DMS153 treated with DMSO at 0.1 percent for 48 hours (cell line): ENCODE measurements around the gene SGSM1.
"Not testable (repeated sequence)": the region's sequence is repeated elsewhere in the genome, so short reads cannot be mapped to it uniquely, and the experiment has no call there.

ENCODE experiments used
- DNase-seq: peaks from one replicate; lab custom pipeline; 2025; ENCODE audit not compliant: unreplicated experiment; lab: John Stamatoyannopoulos, UW

The SGSM1 gene

DNA sequence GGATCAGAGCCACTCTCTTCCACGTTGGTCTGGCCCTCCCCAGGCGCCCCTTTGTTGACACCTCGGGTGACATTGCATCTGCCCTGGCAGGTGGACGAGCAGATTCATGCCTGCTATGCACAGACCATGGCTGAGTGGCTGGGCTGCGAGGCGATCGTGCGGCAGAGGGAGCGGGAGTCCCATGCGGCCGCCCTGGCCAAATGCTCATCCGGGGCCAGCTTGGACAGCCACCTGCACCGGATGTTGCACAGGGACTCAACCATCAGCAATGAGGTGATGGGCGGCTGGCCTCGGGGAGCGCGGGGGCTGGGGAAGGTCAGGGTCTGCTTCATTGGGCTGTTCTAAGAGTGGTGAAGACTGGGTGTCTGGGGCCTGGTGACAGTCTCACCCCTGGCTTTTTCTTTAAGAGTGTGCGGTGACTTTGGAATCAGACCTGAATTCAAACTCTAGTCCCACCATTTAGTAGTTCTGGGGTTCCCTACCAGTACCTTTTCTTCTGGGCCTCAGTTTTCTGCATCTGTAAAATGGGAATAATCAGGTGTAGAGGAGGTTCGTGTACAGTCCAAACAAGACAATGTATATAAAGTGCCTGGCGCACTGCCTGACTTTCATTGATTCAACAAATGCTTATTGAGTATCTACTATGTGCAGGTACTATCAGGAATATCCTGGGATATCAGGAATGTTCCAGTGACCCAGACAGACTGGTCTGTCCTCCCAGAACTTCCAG is 87.5 kb downstream of the SGSM1 start:
- no peak for DNase-seq

DNA sequence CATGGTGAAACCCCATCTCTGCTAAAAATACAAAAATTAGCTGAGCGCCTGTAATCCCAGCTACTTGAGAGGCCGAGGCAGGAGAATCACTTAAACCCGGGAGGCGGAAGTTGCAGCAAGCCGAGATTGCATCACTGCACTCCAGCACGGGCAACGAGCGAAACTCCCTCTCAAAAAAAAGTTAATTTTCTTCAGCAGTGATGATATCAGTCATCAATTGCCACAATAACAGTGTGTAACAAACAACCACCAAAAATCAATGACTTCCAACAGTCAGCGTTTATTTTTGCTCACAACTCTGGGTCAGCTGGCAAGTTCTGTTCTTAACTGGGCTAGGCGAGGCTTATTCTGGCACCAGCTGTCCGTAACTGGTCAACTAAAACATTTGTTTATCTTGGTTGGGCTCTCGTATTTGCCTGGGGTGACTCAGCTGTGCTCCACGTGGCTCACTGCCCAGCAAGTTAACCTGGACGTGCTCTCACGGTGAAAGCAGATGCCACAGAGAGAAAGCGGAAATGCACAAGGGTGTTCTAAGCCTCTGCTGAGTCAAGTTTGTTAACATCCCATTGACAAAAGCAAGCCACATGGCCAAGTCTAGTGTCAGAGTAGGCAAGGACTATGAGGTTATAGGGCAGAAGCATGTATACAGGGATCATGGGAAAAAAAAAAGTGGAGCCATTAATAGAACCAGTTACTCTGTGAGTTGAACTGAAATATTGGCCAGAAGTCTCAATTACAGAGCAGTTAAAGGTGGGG is 88.4 kb downstream of the SGSM1 start:
- peak; percentile 94 for DNase-seq

GRCh38 chr22:24894998-24895397 is 89.0 kb downstream of the SGSM1 start:
- DNase-seq = peak; percentile 77

DNA sequence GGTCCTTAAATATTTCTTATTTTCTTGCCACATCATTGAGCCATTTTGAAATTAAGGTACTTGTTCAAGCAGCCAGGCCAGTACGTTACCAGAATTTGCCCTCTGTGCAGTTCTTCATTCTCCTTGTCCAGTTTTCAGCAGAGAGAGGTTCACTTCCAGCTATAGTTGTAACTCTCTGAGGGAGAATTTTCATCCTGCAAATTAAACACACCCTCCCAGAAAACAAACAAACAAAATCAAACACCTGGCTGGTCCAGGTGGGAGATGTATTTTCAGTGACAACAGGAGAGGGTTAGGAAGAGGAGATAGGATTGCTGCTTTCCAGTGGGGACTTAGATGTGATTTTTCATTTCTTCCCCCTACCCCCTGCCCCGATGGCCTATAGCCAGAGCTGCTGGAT is 95.4 kb downstream of the SGSM1 start:
- peak; percentile 44 for DNase-seq

GRCh38 chr22:24905909-24906308 is 99.9 kb downstream of the SGSM1 start:
- DNase-seq = no peak

DNA sequence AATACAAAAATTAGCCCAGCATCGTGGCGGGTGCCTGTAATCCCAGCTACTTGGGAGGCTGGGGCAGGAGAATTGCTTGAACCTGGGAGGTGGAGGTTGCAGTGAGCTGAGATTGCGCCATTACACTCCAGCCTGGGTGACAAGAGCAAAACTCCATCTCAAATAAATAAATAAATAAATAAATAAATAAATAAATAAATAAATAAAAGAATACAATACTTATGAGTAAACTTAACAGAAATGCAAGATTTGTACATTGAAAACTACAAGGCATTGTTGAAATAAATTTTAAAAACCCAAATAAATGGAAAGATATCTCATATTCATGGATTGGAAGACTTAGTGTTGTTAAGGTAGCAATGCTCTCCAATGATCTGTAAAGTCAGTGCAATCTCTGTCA is 101.1 kb downstream of the SGSM1 start:
- not testable (repeated sequence) for DNase-seq

GRCh38 chr22:24920029-24920428 is 114.0 kb downstream of the SGSM1 start:
- DNase-seq = no peak

DNA sequence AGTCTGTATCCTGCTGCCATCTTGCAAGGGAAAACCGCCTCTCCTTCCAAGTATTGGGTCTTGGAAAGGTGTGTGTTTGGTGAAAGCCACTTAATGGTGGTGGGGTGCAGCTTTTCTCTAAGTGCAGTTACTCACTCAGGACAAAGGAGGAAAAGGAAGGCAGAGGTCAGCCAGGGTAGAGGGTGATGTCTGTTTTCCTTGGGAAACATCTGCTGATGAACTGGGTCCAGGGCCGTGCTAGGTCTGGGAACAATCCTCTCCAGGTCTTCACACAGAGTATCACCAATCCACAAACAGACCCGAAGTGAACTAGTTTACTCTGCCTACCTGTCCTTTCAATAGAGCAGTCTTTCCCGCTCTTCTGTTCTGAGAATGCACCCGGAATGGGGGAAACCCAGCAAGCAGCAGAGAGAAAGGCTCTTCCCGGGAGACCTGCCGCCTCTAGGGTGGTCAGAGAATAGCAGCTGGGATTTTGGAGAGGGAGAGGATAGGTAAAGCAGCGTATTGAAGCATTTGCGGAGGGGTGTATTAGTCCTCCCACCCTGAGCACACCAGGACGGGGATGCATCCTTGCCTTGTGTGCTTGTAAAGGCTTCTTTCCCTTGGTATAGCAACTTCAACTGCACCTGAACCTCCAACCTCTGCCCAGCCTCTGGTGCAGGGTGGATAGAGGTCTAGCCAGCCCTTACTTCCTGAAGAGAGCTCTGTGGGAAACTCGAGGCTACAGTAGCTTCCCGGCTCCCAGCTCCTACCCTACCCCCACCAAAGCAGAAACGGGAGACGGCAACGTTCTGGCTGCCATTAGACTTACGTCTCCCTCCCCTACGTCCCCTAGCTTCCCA is 119.8 kb downstream of the SGSM1 start:
- no peak for DNase-seq

GRCh38 chr22:24926428-24926725 is 120.4 kb downstream of the SGSM1 start:
- DNase-seq = no peak

DNA sequence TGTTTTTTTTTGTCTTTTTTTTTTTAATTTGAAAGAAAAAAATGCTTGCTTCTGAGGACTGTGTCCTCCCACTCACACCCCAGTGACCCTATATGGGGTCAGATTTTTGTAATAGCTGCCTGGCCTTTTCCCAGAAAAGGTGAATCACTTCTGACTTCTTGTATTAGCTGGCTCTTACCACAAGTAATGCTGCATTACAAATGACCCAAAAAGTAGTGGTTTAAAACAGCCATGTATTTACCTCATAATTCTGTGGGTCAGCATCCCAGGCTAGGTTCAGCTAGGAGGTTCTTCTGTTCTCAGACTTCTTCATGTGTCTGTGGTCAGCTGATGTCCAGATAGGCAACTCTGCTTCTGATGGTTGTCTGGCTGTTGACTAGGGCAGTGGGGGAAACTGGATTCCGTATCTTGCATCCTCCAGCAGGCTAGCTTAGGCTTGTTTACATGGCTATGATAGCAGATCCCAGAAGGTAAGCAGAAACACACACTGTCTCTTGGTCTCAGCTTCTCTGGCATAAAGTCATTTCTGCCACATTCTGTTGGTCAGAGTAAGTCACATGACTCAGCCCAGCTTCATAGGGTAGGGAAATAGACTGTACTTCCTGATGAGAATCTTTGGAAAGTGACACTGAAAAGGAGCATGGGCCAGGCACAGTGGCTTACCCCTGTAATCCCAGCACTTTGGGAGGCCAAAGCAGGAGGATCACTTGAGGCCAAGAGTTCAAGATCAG is 121.0 kb downstream of the SGSM1 start:
- DNase-seq = no peak

DNA sequence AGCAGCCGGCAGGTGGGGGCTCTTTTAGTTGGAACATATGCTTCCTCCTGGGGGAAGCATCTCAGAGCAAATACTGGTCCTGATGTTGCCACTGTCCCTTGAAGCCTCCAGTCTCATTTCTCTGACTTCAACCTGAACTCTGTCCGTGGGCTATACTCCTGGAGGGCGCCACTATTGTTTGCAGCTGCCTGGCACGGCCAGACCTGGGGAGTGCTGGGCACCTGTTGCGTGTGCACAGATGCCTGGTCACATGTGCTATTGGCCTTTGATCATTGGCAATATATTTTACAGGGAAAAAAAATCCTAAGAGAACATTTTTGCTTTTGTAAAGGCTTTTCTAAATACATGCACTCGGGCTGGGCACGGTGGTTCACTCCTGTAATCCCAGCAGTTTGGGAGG is 122.3 kb downstream of the SGSM1 start:
- no peak for DNase-seq

DNA sequence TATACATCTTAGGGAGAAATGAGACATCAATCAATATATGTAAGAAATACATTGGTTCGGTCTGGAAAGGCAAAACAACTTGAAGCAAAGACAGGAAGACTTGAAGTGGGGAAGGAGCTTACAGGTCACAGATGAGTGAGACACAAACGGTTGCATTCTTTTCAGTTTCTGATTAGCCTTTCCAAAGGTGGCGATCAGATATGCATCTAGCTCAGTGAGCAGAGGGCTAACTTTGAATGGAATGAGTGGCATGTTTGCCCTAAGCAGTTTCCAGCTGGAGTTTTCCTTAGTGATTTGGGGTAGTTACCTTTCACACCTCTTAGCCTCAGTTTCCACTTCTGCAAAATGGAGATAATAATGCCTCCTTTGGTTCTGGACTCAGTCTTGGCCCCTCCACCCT is 124.7 kb downstream of the SGSM1 start:
- DNase-seq = no peak

DNA sequence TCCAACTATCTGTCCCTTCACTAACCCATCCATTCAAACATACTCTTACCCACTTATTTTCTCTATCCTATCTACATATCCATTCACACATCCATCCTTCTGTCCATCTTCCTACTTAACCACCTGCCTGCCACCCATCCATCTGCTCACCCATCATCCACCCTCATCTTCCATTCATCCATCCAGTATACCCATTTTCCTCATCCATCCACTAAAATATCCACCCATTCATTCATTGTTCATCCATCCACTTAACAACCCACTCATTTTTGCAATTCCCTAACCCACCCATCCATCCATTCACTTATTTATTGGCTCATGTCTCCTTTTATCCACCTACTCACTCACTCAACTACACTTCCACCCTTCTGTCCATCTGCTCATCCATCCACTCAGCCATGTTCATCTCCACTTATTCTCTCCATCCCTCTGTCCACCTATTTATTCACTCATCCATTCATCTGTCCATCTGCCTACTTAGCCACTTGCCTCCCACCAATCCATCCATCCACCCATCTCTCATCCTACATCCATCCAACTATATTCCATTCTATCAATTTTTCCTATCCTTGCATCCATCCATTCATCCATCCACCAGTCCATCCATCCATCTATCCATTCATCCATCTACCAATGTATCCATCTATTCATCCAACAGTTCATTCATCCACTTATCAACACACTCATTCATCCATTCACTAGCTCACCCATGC is 129.9 kb downstream of the SGSM1 start:
- no peak for DNase-seq

GRCh38 chr22:24937114-24937513 is 131.1 kb downstream of the SGSM1 start:
- no peak for DNase-seq

DNA sequence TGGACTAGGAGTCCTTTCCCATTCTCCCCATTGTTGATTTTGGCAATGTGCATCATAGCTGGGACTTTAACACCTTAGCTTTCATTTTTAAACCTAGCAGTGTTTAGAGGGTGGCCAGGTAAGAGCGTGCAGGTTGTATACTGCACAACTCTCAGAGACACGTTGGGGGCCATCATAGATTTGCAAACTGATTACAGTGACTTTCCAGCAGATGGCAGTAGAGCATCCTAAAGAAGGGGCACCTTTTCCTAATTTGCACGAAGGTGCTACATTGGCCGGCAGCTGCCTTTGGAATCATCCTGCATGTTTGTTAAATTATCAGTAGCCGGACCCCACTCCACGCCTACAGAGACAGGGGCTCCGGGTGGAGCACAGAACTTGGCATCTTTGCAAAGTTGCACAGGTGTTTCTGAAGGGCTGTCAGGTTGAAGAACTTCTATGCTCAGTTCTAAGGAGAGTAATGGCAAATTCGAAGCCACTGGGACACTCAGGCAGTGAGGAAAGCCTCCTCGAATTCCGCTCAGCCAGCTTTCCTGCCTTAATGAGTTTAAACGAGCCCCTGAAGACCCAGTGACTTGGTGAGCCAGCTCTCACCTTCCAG is 132.8 kb downstream of the SGSM1 start:
- peak; percentile 52 for DNase-seq

DNA sequence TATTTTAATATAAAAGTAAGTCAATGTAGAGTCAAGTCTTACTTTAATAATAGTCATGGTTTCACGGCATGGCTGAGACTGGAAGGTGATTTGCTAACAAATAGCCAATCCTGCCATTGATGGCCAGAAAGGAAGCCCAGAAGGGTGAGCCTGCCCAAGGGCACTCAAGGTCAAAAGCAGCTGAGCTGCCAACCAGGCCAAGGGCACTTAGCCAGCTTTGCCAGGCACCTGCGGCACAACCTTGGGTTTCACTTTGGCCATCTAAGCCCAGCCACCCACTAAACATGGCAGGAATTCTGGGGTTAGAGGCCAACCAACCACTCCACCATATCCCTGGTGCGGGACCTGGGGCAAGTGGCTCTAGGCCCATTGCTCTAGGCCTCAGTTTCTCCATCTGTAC is 136.3 kb downstream of the SGSM1 start:
- no peak for DNase-seq

- no peak for DNase-seq
Observed at GRCh38 chr22:24944217-24944937, 138.4 kb downstream of the SGSM1 start.

- DNase-seq = no peak
Observed at GRCh38 chr22:24945430-24945829, 139.4 kb downstream of the SGSM1 start.

DNA sequence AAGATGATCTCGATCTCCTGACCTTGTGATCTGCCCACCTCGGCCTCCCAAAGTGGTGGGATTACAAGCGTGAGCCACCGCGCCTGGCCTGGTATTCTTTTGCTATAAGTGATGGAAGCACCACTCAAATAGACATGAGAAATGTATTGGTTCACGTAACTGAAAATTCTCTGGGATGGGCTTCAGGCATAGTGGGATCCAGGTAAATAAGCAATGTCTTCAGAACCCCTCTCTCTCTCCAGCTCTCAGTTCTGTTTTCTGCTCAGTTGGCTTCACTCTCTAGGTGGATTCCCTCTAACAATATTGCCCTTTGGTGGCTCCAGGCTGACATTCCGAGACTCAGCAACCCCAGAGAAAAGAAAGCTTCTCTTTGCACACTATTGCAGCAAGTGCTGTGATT is 141.4 kb downstream of the SGSM1 start:
- DNase-seq = no peak

DNA sequence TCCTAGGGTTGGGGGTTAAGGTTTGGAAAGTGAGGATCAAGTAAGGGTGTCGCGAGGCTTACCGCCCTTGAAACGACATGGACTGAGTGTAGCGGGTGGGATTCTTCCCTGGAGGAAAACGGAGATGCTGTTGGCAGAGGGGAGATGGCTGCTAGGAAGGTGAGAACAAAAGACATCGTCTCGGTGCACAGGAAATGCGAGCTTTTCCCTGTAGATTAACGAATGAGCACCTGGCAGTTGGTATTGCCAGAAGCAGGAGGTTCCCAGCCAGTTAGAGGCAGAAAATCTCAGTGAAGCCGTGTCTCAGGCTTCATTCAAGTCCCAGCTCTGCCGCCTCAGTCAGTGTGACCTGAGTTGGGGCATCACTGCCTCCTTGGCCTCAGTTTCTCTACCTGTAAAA is 141.9 kb downstream of the SGSM1 start:
- peak; percentile 60 for DNase-seq
